ENCODE measurements around the gene MET.

GRCh38 chr7:116783666-116784318 lies 111.8 kb downstream of the MET start:
- TF ChIP-seq POLR2A (IDR thresholded peaks at IDR 0.05) = no peak
- TF ChIP-seq CTCF (IDR thresholded peaks at IDR 0.05 in 8 of 11, conservative IDR thresholded peaks at IDR 0.05 in 3 of 11) = no peak
- no peak for TF ChIP-seq POLR2AphosphoS5 (IDR thresholded peaks at IDR 0.05)
